Measurements from ENCODE around the gene EIF1AD. TPM values are rescaled to one million over a fixed set of nuclear protein-coding genes. Genes with fewer than 3 reads are reported as not detected.

Gene EIF1AD
- total RNA-seq, 1 experiment from 2014 or later: 55.2 TPM

DNA sequence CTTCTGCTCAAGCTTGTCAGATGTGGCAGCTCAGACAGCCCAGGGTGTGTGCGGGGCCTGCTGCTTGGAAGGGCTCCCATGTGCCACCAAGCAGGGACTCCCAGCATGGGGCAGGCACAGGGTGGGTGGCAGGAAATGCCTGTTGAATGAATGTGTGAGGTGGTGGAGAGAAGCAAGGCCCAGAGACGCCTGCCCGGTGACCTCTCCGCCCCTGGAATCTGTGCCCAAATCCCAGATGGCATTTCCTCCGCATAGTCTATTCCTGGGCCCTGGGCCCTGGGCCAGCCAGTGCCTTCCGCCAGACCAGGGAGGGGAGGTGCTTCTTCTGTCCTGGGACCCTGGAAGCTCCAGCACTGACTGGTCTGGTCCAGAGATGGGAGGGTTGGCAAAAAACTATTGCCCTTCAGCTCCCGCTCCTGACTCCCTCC, 13.5 kb upstream of the EIF1AD start:
- H3K9me3 ChIP-seq (ENCODE audit: insufficient read depth, low read depth): no peaks in the 10 kb centered on the region
- ChIA-PET CTCF (no interaction called here), POLR2A (ENCODE audit: unreplicated experiment) (interaction anchor here (0.5 kb wide), 1 partner anchor 14 kb away, joined by 15 read pairs; no protein-coding TSS in a partner anchor)
- no peak overlapping the region for H2AFZ ChIP-seq
- peaks cover 65% of the 10 kb centered on the region for H3K4me1 ChIP-seq (replicated peaks; ENCODE audit: insufficient read depth)
- H3K4me3 ChIP-seq: no peak overlapping the region
- H4K20me1 ChIP-seq (ENCODE audit: insufficient read depth): no peaks in the 10 kb centered on the region
- TF ChIP-seq EZH2 (IDR thresholded peaks at IDR 0.05; ENCODE audit: low read depth): no peak
- TF ChIP-seq, protein P1, sequence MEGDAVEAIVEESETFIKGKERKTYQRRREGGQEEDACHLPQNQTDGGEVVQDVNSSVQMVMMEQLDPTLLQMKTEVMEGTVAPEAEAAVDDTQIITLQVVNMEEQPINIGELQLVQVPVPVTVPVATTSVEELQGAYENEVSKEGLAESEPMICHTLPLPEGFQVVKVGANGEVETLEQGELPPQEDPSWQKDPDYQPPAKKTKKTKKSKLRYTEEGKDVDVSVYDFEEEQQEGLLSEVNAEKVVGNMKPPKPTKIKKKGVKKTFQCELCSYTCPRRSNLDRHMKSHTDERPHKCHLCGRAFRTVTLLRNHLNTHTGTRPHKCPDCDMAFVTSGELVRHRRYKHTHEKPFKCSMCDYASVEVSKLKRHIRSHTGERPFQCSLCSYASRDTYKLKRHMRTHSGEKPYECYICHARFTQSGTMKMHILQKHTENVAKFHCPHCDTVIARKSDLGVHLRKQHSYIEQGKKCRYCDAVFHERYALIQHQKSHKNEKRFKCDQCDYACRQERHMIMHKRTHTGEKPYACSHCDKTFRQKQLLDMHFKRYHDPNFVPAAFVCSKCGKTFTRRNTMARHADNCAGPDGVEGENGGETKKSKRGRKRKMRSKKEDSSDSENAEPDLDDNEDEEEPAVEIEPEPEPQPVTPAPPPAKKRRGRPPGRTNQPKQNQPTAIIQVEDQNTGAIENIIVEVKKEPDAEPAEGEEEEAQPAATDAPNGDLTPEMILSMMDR (conservative IDR thresholded peaks at IDR 0.05): no peak
- no peaks in the 10 kb centered on the region for H3K9me2 ChIP-seq (ENCODE audit: insufficient read depth)
- intact Hi-C loops (cut with micrococcal nuclease; ENCODE audit: unreplicated experiment): no loop called here
- H3K79me2 ChIP-seq (ENCODE audit: low read depth): 0 out of 2 replicates have a peak, but pooled peaks cover 4% of the 10 kb centered on the region
- peak overlapping the region; percentile 38 for H3K27ac ChIP-seq
- peak overlapping the region; percentile 57 for H3K4me2 ChIP-seq
- peaks cover 37% of the 10 kb centered on the region for H3F3A ChIP-seq (ENCODE audit: insufficient read depth, low read depth)
- no peaks in the 10 kb centered on the region for H3K36me3 ChIP-seq (ENCODE audit: low read depth)
- no TSS peak for BruUV-seq (replicated peaks)
- DNase-seq: peak; percentile 80 to 89
- no peaks in the 10 kb centered on the region for H3K27me3 ChIP-seq (ENCODE audit: insufficient read depth, low read depth)

DNA sequence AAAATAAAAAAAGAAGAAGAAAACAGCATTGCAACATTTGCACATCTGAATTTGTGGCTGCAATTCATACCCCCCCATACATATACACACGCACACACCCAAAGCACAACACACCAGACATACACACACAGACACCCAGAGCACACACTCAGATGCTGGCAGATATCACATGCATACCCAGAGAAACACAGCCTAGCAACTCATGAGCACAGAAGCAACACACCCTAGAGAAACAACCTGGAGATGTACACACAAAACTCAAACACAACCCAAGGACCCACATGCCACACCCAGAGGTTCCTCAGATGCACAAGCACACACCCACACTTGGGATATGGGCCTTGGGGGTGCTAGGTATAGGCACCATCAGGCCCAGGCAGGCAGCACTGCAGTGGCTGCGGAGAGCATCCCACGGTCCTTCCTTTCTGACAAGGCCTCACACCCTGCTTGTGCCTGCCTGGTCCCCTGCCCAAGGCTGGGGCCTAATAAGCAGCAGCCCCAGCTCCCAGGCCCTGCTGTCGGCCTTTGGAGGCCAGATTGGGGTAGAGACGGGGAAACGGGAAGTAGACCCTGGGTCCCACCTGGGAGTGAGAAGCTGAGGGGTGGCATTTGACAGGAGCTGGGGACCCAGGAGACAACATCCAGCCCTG, 13.0 kb upstream of the EIF1AD start:
- Histone ChIP-seq H3K4me1 (replicated peaks; ENCODE audit: insufficient read depth) (peaks cover 60% of the 10 kb centered on the region), H3F3A (ENCODE audit: insufficient read depth, low read depth) (peaks cover 40% of the 10 kb centered on the region), H3K4me3 (no peak overlapping the region), H3K79me2 (ENCODE audit: low read depth) (0 out of 2 replicates have a peak, but pooled peaks cover 4% of the 10 kb centered on the region), H3K9me3 (ENCODE audit: insufficient read depth, low read depth) (no peaks in the 10 kb centered on the region), H4K20me1 (ENCODE audit: insufficient read depth) (no peaks in the 10 kb centered on the region), H3K4me2 (peak overlapping the region; percentile 57), H3K27ac (peak overlapping the region; percentile 38), H3K9me2 (ENCODE audit: insufficient read depth) (no peaks in the 10 kb centered on the region), H2AFZ (no peak overlapping the region), H3K27me3 (ENCODE audit: insufficient read depth, low read depth) (no peaks in the 10 kb centered on the region), H3K36me3 (ENCODE audit: low read depth) (no peaks in the 10 kb centered on the region)
- ChIA-PET CTCF (no interaction called here), POLR2A (ENCODE audit: unreplicated experiment) (interaction anchor here (0.5 kb wide), 1 partner anchor 14 kb away, joined by 15 read pairs; no protein-coding TSS in a partner anchor)
- DNase-seq: no peak
- BruUV-seq (replicated peaks): TSS peak; percentile 20
- intact Hi-C loops (cut with micrococcal nuclease; ENCODE audit: unreplicated experiment): loop anchor here (5.0 kb wide), 4 partner anchors 252 to 458 kb away; partner anchors contain the start of genes FAM89B, LTBP3, RAB1B and ZNRD2
- TF ChIP-seq EZH2 (IDR thresholded peaks at IDR 0.05; ENCODE audit: low read depth): no peak
- TF ChIP-seq, protein P1 (conservative IDR thresholded peaks at IDR 0.05): no peak

DNA sequence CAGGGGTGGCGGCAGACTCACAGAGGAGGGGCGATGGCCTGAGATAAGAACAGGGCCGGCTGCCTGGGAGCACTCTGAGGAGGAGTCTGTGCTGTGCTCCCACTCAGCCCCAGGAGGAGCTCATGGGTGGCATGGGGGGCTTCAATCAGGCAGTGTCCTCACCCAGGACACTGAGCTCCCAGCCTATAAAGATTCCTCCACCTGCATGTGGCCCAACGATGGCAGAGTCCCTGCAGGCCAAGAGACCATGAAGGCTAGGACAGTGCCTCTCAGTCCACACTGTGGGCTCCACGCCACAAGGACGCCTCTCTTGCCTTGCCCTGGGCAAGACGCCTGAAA, 11.8 kb upstream of the EIF1AD start:
- Histone ChIP-seq H3F3A (ENCODE audit: insufficient read depth, low read depth) (peaks cover 47% of the 10 kb centered on the region), H3K4me2 (peak overlapping the region; percentile 75), H3K79me2 (ENCODE audit: low read depth) (0 out of 2 replicates have a peak, but pooled peaks cover 4% of the 10 kb centered on the region), H3K27ac (peak overlapping the region; percentile 43), H3K9me3 (ENCODE audit: insufficient read depth, low read depth) (no peaks in the 10 kb centered on the region), H3K36me3 (ENCODE audit: low read depth) (no peaks in the 10 kb centered on the region), H3K27me3 (ENCODE audit: insufficient read depth, low read depth) (no peaks in the 10 kb centered on the region), H3K4me1 (replicated peaks; ENCODE audit: insufficient read depth) (peaks cover 62% of the 10 kb centered on the region), H4K20me1 (ENCODE audit: insufficient read depth) (no peaks in the 10 kb centered on the region), H3K9me2 (ENCODE audit: insufficient read depth) (no peaks in the 10 kb centered on the region), H2AFZ (no peak overlapping the region), H3K4me3 (no peak overlapping the region)
- ChIA-PET CTCF (no interaction called here), POLR2A (ENCODE audit: unreplicated experiment) (no interaction called here)
- intact Hi-C loops (cut with micrococcal nuclease; ENCODE audit: unreplicated experiment): loop anchor here (1.0 to 5.0 kb wide), 6 partner anchors 11 to 456 kb away; partner anchors contain the start of genes BANF1, EIF1AD, FAM89B and LTBP3
- no TSS peak for BruUV-seq (replicated peaks)
- no peak for DNase-seq
- TF ChIP-seq, protein P1 (conservative IDR thresholded peaks at IDR 0.05): no peak
- TF ChIP-seq EZH2 (IDR thresholded peaks at IDR 0.05; ENCODE audit: low read depth): no peak

Data from PC-9 (cell line).